ENCODE measurements around the gene PTH. TPM values are rescaled to one million over a fixed set of nuclear protein-coding genes. Genes with fewer than 3 reads are reported as not detected.

PTH gene
- total RNA-seq, 1 donor from 2014 or later, result not detected

DNA sequence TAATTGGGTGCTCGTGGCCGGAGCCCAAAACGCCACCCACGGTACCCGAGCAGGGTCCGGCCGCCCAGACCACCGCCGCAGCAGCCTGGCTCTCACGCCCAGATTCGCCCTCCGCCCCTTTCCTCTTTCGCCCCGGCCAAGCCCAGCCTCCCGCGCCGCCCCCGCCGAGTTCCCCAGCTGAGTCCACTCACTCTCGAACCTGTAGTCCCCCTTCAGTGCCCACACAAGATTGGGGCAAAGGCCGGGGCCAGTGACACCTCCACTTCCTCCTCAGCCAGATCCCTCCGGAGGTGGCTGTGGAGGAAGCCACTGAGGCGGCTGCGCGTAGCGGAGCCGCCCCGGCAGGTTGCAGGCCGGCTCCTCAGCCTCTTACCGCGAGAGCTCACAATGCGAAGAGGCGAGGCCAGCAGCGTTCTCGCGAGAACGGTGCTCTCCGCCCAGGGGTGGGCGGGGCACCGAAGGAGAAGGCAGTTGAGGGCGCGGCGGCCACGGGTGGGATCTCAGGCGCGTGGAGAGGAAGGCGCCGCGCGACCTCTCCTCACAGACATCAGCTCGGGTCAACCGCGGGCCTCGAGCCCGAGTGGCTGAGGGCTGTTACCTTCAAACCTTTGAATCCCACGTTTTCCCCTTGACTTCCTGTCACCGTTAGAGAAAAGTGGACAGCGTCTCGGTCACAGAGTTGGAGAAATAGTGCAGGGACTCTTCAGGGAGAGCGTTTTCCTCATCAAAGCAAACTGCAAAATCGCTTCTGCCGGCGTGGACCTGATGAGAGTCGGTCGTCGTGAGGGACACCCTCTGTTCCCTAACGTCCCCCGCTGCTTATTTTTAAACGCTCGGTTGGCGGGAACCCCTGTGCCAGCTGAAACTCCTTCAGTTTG, 32.7 kb downstream of the PTH start, which contains the start of gene BTBD10:
Gene BTBD10, minus strand, starts transcription at position 322 of the 878 bp plus-strand sequence. CDS start 18,098 bp downstream, outside the sequence.
- Histone ChIP-seq H3K9ac (ENCODE audit: low read length) (peak within 1 kb of the TSS; percentile 93), H2AFZ (ENCODE audit: low read depth, low read length) (peak within 1 kb of the TSS; percentile 94), H3K4me1 (ENCODE audit: insufficient read depth, low read length) (peaks cover 6% of the 10 kb centered on the region), H3K4me3 (ENCODE audit: insufficient read depth, low read depth, low read length) (peak within 1 kb of the TSS; percentile 93), H4K20me1 (ENCODE audit: insufficient read depth, low read length) (peaks cover 20% of the 10 kb centered on the region), H3K79me2 (ENCODE audit: insufficient read depth, low read length) (peaks cover 45% of the 10 kb centered on the region), H3K27ac (ENCODE audit: low read depth, low read length) (peak within 1 kb of the TSS; percentile 82), H3K36me3 (ENCODE audit: insufficient read depth, low read length) (no peaks in the 10 kb centered on the region), H3K27me3 (ENCODE audit: insufficient read depth, low read length) (no peaks in the 10 kb centered on the region), H3K9me3 (ENCODE audit: insufficient read depth, low read depth, low read length) (no peaks in the 10 kb centered on the region), H3K4me2 (ENCODE audit: low read length) (peak within 1 kb of the TSS; percentile 97)
- DNase-seq (ENCODE audit: low read depth) (peak; percentile 78), FAIRE-seq (no peak)
- no peak for TF ChIP-seq EZH2 (IDR thresholded peaks at IDR 0.05; ENCODE audit: insufficient read depth, low read length)
- no peak for TF ChIP-seq CTCF (IDR thresholded peaks at IDR 0.05; ENCODE audit: insufficient read depth, low read depth, low read length)
- Mint-ChIP-seq H3K9me3 (ENCODE audit: unreplicated experiment) (no peaks in the 10 kb centered on the region), H3K27ac (ENCODE audit: unreplicated experiment) (peak within 1 kb of the TSS; percentile 97), H3K4me3 (ENCODE audit: unreplicated experiment) (peak within 1 kb of the TSS; percentile 97), H3K27me3 (ENCODE audit: low read depth, unreplicated experiment) (no peaks in the 10 kb centered on the region), H3K4me1 (ENCODE audit: low read depth, unreplicated experiment) (peaks cover 24% of the 10 kb centered on the region), H3K36me3 (ENCODE audit: low read depth, unreplicated experiment) (peaks cover 2% of the 10 kb centered on the region)

DNA sequence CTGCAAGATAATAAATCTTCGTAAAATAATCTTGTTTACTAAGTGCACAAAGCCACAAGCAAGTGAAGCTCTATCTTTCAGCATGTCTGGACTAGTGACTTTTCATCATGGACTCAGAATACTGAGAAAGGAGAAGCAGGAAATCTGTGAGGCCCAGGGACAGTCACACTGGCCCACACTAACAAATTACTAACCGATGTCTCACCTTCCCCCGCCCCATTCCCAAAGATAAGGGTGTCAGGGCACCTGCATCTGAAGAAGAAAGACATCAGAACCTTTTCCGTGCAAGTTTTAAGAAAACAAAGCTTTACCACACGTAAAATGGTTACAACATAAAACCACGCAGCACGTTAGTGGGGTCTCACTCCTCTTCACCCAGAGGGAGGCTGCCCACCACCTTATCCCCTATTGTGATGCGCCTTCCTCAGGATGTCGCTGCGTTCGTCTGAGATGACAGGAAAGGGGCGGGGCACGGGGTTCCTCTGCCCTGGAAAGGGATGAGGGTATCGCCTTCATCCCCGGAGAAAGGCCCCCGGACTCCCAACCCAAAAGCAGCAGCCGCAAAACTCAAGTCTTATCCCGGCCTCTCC, 33.4 kb downstream of the PTH start:
- Mint-ChIP-seq H3K36me3 (ENCODE audit: low read depth, unreplicated experiment) (peaks cover 2% of the 10 kb centered on the region), H3K9me3 (ENCODE audit: unreplicated experiment) (no peaks in the 10 kb centered on the region), H3K27ac (ENCODE audit: unreplicated experiment) (peak overlapping the region; percentile 97), H3K27me3 (ENCODE audit: low read depth, unreplicated experiment) (no peaks in the 10 kb centered on the region), H3K4me1 (ENCODE audit: low read depth, unreplicated experiment) (peaks cover 24% of the 10 kb centered on the region), H3K4me3 (ENCODE audit: unreplicated experiment) (peak overlapping the region; percentile 97)
- Histone ChIP-seq H3K9me3 (ENCODE audit: insufficient read depth, low read depth, low read length) (no peaks in the 10 kb centered on the region), H2AFZ (ENCODE audit: low read depth, low read length) (peak overlapping the region; percentile 94), H3K4me2 (ENCODE audit: low read length) (peak overlapping the region; percentile 97), H3K79me2 (ENCODE audit: insufficient read depth, low read length) (peaks cover 53% of the 10 kb centered on the region), H3K36me3 (ENCODE audit: insufficient read depth, low read length) (no peaks in the 10 kb centered on the region), H3K4me1 (ENCODE audit: insufficient read depth, low read length) (peaks cover 6% of the 10 kb centered on the region), H4K20me1 (ENCODE audit: insufficient read depth, low read length) (peaks cover 24% of the 10 kb centered on the region), H3K27ac (ENCODE audit: low read depth, low read length) (peak overlapping the region; percentile 82), H3K27me3 (ENCODE audit: insufficient read depth, low read length) (no peaks in the 10 kb centered on the region), H3K4me3 (ENCODE audit: insufficient read depth, low read depth, low read length) (peak overlapping the region; percentile 93), H3K9ac (ENCODE audit: low read length) (peak overlapping the region; percentile 93)
- FAIRE-seq (no peak), DNase-seq (ENCODE audit: low read depth) (peak; percentile 45)
- TF ChIP-seq CTCF (IDR thresholded peaks at IDR 0.05; ENCODE audit: insufficient read depth, low read depth, low read length) (no peak), EZH2 (IDR thresholded peaks at IDR 0.05; ENCODE audit: insufficient read depth, low read length) (no peak)

Data from astrocyte (in vitro differentiated cells and primary cell).